Breast epithelium (tissue), 4 donors: ENCODE results near the gene PCDHGA8. TPM values are rescaled to one million over a fixed set of nuclear protein-coding genes. Genes with fewer than 3 reads are reported as not detected.

Source experiments
- DNase-seq, 2 donors: peaks; one replicate each; pipeline ENCODE4 v3.0.0-alpha.2; 2019; ENCODE audit warnings: low spot score in 2 of 2
- H3K27ac ChIP-seq, 2 donors: fragments of 200-600 bp; sonication (generic) in 1 of 2; one replicate each; pipeline ENCODE4 v1.5.1; 2016 to 2019; ENCODE audit warnings: mild to moderate bottlenecking in 1 of 2
- H3K27me3 ChIP-seq, 2 donors: fragments of 200-600 bp; sonication (generic) in 1 of 2; one replicate each; pipeline versions ENCODE4 v1.5.1 to v1.6.0; 2017 to 2019; ENCODE audit warnings: control low read depth in 1 of 2, mild to moderate bottlenecking in 1 of 2
- H3K36me3 ChIP-seq: fragments of 200-600 bp; one replicate; pipeline ENCODE4 v1.5.1; 2019
- H3K4me1 ChIP-seq, 2 donors: fragments of 200-600 bp; sonication (generic); one replicate each; pipeline ENCODE4 v1.5.1; 2016 to 2019; ENCODE audit warnings: control low read depth in 1 of 2
- H3K4me3 ChIP-seq, 3 donors: fragments of 200-600 bp; sonication (generic); 1 replicate in 2 of 3; 2 replicates in 1 of 3; pipeline ENCODE4 v1.5.1; 2016 to 2019; ENCODE audit warnings: mild to moderate bottlenecking in 3 of 3, moderate library complexity in 2 of 3
- H3K9me3 ChIP-seq, 2 donors: fragments of 200-600 bp; sonication (generic) in 1 of 2; one replicate each; pipeline ENCODE4 v1.5.1; 2016 to 2019; ENCODE audit warnings: control low read depth in 1 of 2
- CTCF ChIP-seq, 3 donors: fragments of 450-650 bp; IDR thresholded peaks; one replicate each; pipeline ENCODE4 v1.5.1; 2016 to 2017; ENCODE audit warnings: antibody characterized with exemption in 3 of 3, mild to moderate bottlenecking in 3 of 3, moderate library complexity in 3 of 3
- POLR2A ChIP-seq: fragments of 450-650 bp; IDR thresholded peaks from one replicate; pipeline ENCODE4 v1.6.1; 2016; ENCODE audit warnings: antibody characterized with exemption, mild to moderate bottlenecking, moderate library complexity
- POLR2AphosphoS5 ChIP-seq, 3 donors: sonication (generic); formaldehyde crosslinking; IDR thresholded peaks; one replicate each; pipeline ENCODE4 v1.6.1; 2017; ENCODE audit warnings: antibody characterized with exemption in 3 of 3
- intact Hi-C: fragments of 100-400 bp; cut with DNase I; formaldehyde crosslinking; loops from one replicate; pipeline ENCODE4 v1.15.1; 2023; ENCODE audit warnings: low total_unique reads
- total RNA-seq, 3 donors: library from RNA; depleted of rRNA; stranded (reverse); fragments of >200 nt; gene quantifications; one replicate each; pipeline ENCODE4 v1.1.0, GENCODE V29; 2016

The PCDHGA8 gene
- 1 to 10 TPM; 2.6 to 7.2 (median 6.0) TPM for total RNA-seq

- intact Hi-C loops = no loop called here
- no peak for TF ChIP-seq CTCF (IDR thresholded peaks at IDR 0.05)
- no peak for TF ChIP-seq POLR2AphosphoS5 (IDR thresholded peaks at IDR 0.05)
- no peak for TF ChIP-seq POLR2A
- H3K27me3 ChIP-seq = no peaks in the 10 kb centered on the region
- no peak within 1 kb of the TSS for H3K4me3 ChIP-seq
- H3K4me1 ChIP-seq = no peaks in the 10 kb centered on the region
- H3K36me3 ChIP-seq = no peaks in the 10 kb centered on the region
- no peak within 1 kb of the TSS for H3K27ac ChIP-seq
- no peak for DNase-seq
- peaks cover 80 to 96% of the 10 kb centered on the region in 2 donors for H3K9me3 ChIP-seq
Observed at GRCh38 chr5:141392429-141393198, at the start of gene PCDHGA8. PCDHGA8 (plus strand) TSS chr5:141392633; CDS start chr5:141392814, 181 bp downstream.

GRCh38 chr5:141342773-141343172 is 49.7 kb upstream of the PCDHGA8 start:
- Histone ChIP-seq H3K4me3 (no peak overlapping the region), H3K36me3 (no peaks in the 10 kb centered on the region), H3K4me1 (no peaks in the 10 kb centered on the region), H3K9me3 (peaks cover 85 to 98% of the 10 kb centered on the region in 2 donors), H3K27me3 (no peaks in the 10 kb centered on the region), H3K27ac (no peak overlapping the region)
- TF ChIP-seq POLR2A (no peak), POLR2AphosphoS5 (IDR thresholded peaks at IDR 0.05) (no peak), CTCF (IDR thresholded peaks at IDR 0.05) (no peak)
- no peak for DNase-seq
- intact Hi-C loops = no loop called here

- no peaks in the 10 kb centered on the region for H3K36me3 ChIP-seq
- intact Hi-C loops = no loop called here
- no peaks in the 10 kb centered on the region for H3K27me3 ChIP-seq
- H3K4me1 ChIP-seq = no peaks in the 10 kb centered on the region
- H3K27ac ChIP-seq = no peak within 1 kb of the TSS
- no peak for DNase-seq
- TF ChIP-seq CTCF (IDR thresholded peaks at IDR 0.05) = no peak
- no peak for TF ChIP-seq POLR2A
- TF ChIP-seq POLR2AphosphoS5 (IDR thresholded peaks at IDR 0.05) = no peak
- peaks cover 85 to 98% of the 10 kb centered on the region in 2 donors for H3K9me3 ChIP-seq
- peak within 1 kb of the TSS; percentile 7 to 42 (median 13) for H3K4me3 ChIP-seq
Observed at GRCh38 chr5:141343242-141343952, 49.0 kb upstream of the PCDHGA8 start, which contains the start of gene PCDHGA3. PCDHGA3 (plus strand) TSS chr5:141343829; CDS start chr5:141344034, 205 bp downstream.

- intact Hi-C loops = no loop called here
- no peak for DNase-seq
- Histone ChIP-seq H3K27me3 (no peaks in the 10 kb centered on the region), H3K9me3 (peaks cover 79 to 98% of the 10 kb centered on the region in 2 donors), H3K27ac (no peak overlapping the region), H3K36me3 (no peaks in the 10 kb centered on the region), H3K4me3 (peak overlapping the region; percentile 7 to 42 (median 13)), H3K4me1 (no peaks in the 10 kb centered on the region)
- TF ChIP-seq CTCF (IDR thresholded peaks at IDR 0.05) = no peak
- TF ChIP-seq POLR2A = no peak
- no peak for TF ChIP-seq POLR2AphosphoS5 (IDR thresholded peaks at IDR 0.05)
Observed at GRCh38 chr5:141343953-141344463, 48.4 kb upstream of the PCDHGA8 start.
